OCI-LY7 (cell line): Measurements from ENCODE around the gene TREML4.

Experiments used
- CTCF ChIP-seq: fragments of 200-600 bp; sonication (generic); conservative IDR thresholded peaks from 2 replicates; pipeline ENCODE4 v1.5.1; 2014; ENCODE audit warnings: mild to moderate bottlenecking, antibody characterized with exemption, low read length, moderate library complexity, mixed read lengths
- EZH2phosphoT487 ChIP-seq: fragments of 200-600 bp; sonication (generic); IDR thresholded peaks from 2 replicates; pipeline ENCODE4 v1.6.1; 2018; ENCODE audit warnings: low read depth, borderline replicate concordance, mild to moderate bottlenecking, mixed run types, antibody characterized with exemption, low read length, moderate library complexity, mixed read lengths

DNA sequence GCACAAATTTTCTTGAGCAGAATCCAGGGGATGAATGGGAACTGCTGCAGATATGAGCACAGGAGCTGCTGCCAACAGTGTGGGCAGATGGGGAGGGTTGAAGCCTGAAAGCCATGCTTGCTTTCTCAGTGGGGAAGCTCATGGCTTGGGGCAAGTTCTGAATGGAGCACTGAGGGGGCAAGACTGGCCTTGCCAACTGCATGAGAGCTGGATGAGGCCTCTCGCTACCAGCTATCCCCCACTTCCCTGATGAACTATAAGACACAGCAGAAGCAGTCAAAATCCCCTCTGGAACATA lies 30.0 kb downstream of the TREML4 start:
- TF ChIP-seq EZH2phosphoT487 (no peak), CTCF (no peak)
